Tibial artery (tissue), 4 donors: Measurements from ENCODE around the gene MBTPS1.

ENCODE experiments used
- DNase-seq, 2 donors: peaks; one replicate each; pipeline ENCODE4 v3.0.0-alpha.2; 2019
- H3K27ac ChIP-seq, 2 donors: fragments of 200-600 bp; sonication (generic) in 1 of 2; 1 replicate in 1 of 2; 2 replicates in 1 of 2; pipeline ENCODE4 v1.5.1; 2018 to 2019; ENCODE audit warnings: mild to moderate bottlenecking in 1 of 2
- H3K27me3 ChIP-seq, 2 donors: fragments of 200-600 bp; sonication (generic) in 1 of 2; one replicate each; pipeline versions ENCODE4 v1.5.1 to v1.6.0; 2016 to 2019
- H3K36me3 ChIP-seq, 3 donors: fragments of 200-600 bp; sonication (generic) in 2 of 3; one replicate each; pipeline ENCODE4 v1.5.1; 2016 to 2019; ENCODE audit warnings: mild to moderate bottlenecking in 2 of 3
- H3K4me1 ChIP-seq, 4 donors: fragments of 200-600 bp; sonication (generic) in 2 of 4; 1 replicate in 3 of 4; 2 replicates in 1 of 4; pipeline ENCODE4 v1.5.1; 2016 to 2019
- H3K4me3 ChIP-seq, 2 donors: fragments of 200-600 bp; sonication (generic) in 1 of 2; 1 replicate in 1 of 2; 2 replicates in 1 of 2; pipeline ENCODE4 v1.5.1; 2018 to 2019; ENCODE audit warnings: mild to moderate bottlenecking in 2 of 2
- H3K9me3 ChIP-seq, 3 donors: fragments of 200-600 bp; sonication (generic) in 1 of 3; one replicate each; pipeline ENCODE4 v1.5.1; 2016 to 2019
- CTCF ChIP-seq, 2 experiments: fragments of 200-600 bp in 1 of 2; fragments of 450-650 bp in 1 of 2; IDR thresholded peaks; one replicate each; pipeline ENCODE4 v1.5.1; 2017 to 2019; ENCODE audit warnings: antibody characterized with exemption in 2 of 2, mild to moderate bottlenecking in 1 of 2, moderate library complexity in 1 of 2
- intact Hi-C: fragments of 100-400 bp; cut with DNase I; formaldehyde crosslinking; loops from one replicate; pipeline ENCODE4 v1.15.0; 2023; ENCODE audit warnings: low total_unique reads

MBTPS1 gene

GRCh38 chr16:84085271-84085667 is 31.5 kb downstream of the MBTPS1 start:
- H3K9me3 ChIP-seq: no peaks in the 10 kb centered on the region
- H3K36me3 ChIP-seq: peaks cover 54 to 88% (median 68%) of the 10 kb centered on the region in 3 donors
- H3K27me3 ChIP-seq: no peaks in the 10 kb centered on the region
- no peak for TF ChIP-seq CTCF (IDR thresholded peaks at IDR 0.05)
- intact Hi-C loops: loop anchor here (10.0 kb wide), 1 partner anchor 100 kb away; the partner anchor contains the start of gene TAF1C
- no peak for DNase-seq
- no peak overlapping the region for H3K27ac ChIP-seq
- peaks cover 0 to 15% (median 12%) of the 10 kb centered on the region in 4 donors for H3K4me1 ChIP-seq
- H3K4me3 ChIP-seq: no peak overlapping the region

GRCh38 chr16:84084570-84085270 is 32.0 kb downstream of the MBTPS1 start:
- peaks cover 55 to 88% (median 67%) of the 10 kb centered on the region in 3 donors for H3K36me3 ChIP-seq
- intact Hi-C loops: loop anchor here (10.0 kb wide), 1 partner anchor 100 kb away; the partner anchor contains the start of gene TAF1C
- peak; percentile 48 to 56 for TF ChIP-seq CTCF (IDR thresholded peaks at IDR 0.05)
- DNase-seq: no peak
- H3K27me3 ChIP-seq: no peaks in the 10 kb centered on the region
- no peaks in the 10 kb centered on the region for H3K9me3 ChIP-seq
- H3K4me1 ChIP-seq: peaks cover 0 to 15% (median 13%) of the 10 kb centered on the region in 4 donors
- no peak overlapping the region for H3K4me3 ChIP-seq
- H3K27ac ChIP-seq: no peak overlapping the region

GRCh38 chr16:84082835-84083569 is 33.7 kb downstream of the MBTPS1 start:
- intact Hi-C loops: loop anchor here (10.0 kb wide), 1 partner anchor 102 kb away; the partner anchor contains the start of gene TAF1C
- Histone ChIP-seq H3K9me3 (no peaks in the 10 kb centered on the region), H3K36me3 (peaks cover 50 to 86% (median 64%) of the 10 kb centered on the region in 3 donors), H3K4me1 (peaks cover 0 to 15% (median 11%) of the 10 kb centered on the region in 4 donors), H3K4me3 (peak overlapping the region in 1 of 2 donors; percentile 0), H3K27me3 (no peaks in the 10 kb centered on the region), H3K27ac (peak overlapping the region; percentile 50 to 65)
- TF ChIP-seq CTCF (IDR thresholded peaks at IDR 0.05): no peak
- peak in 1 of 2 donors; percentile 37 for DNase-seq

- H3K36me3 ChIP-seq: peaks cover 53 to 84% (median 55%) of the 10 kb centered on the region in 3 donors
- TF ChIP-seq CTCF (IDR thresholded peaks at IDR 0.05): no peak
- intact Hi-C loops: loop anchor here (10.0 kb wide), 1 partner anchor 103 kb away; the partner anchor contains the start of gene TAF1C
Measured at GRCh38 chr16:84082110-84082509, 34.6 kb downstream of the MBTPS1 start.

GRCh38 chr16:84081446-84081989 is 35.2 kb downstream of the MBTPS1 start:
- H3K27ac ChIP-seq: no peak overlapping the region
- no peak for TF ChIP-seq CTCF (IDR thresholded peaks at IDR 0.05)
- H3K4me1 ChIP-seq: peaks cover 0 to 15% (median 11%) of the 10 kb centered on the region in 4 donors
- H3K36me3 ChIP-seq: peaks cover 53 to 84% (median 53%) of the 10 kb centered on the region in 3 donors
- DNase-seq: no peak
- H3K27me3 ChIP-seq: no peaks in the 10 kb centered on the region
- H3K4me3 ChIP-seq: no peak overlapping the region
- H3K9me3 ChIP-seq: no peaks in the 10 kb centered on the region
- intact Hi-C loops: loop anchor here (10.0 kb wide), 1 partner anchor 103 kb away; the partner anchor contains the start of gene TAF1C

More at GRCh38 chr16:84082110-84082509, 34.6 kb downstream of the MBTPS1 start:
- H3K27me3 ChIP-seq: no peaks in the 10 kb centered on the region
- DNase-seq: no peak
- H3K4me3 ChIP-seq: no peak overlapping the region
- no peaks in the 10 kb centered on the region for H3K9me3 ChIP-seq
- peaks cover 0 to 15% (median 11%) of the 10 kb centered on the region in 4 donors for H3K4me1 ChIP-seq
- peak overlapping the region; percentile 50 to 65 for H3K27ac ChIP-seq
